HG03575 (cell line): ENCODE data around the gene NPVF.
A peak's percentile ranks its signal among the peaks of the same experiment; 100 is the strongest.

Experiments
- ATAC-seq: cut with Tn5 transposase; IDR thresholded peaks from one replicate; pipeline ENCODE4 v1.9.1; 2021; ENCODE audit not compliant: unreplicated experiment, insufficient number of reproducible peaks, low FRiP score; ENCODE audit errors: extremely low read depth

NPVF gene

GRCh38 chr7:25180592-25180923 is 47.7 kb downstream of the NPVF start:
- peak; percentile 22 for ATAC-seq

GRCh38 chr7:25179771-25180591 is 48.3 kb downstream of the NPVF start:
- peak; percentile 88 for ATAC-seq

GRCh38 chr7:25179325-25179724 is 49.0 kb downstream of the NPVF start:
- no peak for ATAC-seq
